Activated CD8-positive, alpha-beta memory T cell treated with anti-CD3 and anti-CD28 coated beads, Interleukin-2, amount 50 U/mL, for 24 hours (primary cell): ENCODE measurements around the gene MAP6.
"Not testable (repeated sequence)": the region's sequence is repeated elsewhere in the genome, so short reads cannot be mapped to it uniquely, and the experiment has no call there.

Experiments used
- DNase-seq: peaks from one replicate; pipeline ENCODE4 v3.0.0-alpha.2; 2020; ENCODE audit errors: extremely low read depth

The MAP6 gene

DNA sequence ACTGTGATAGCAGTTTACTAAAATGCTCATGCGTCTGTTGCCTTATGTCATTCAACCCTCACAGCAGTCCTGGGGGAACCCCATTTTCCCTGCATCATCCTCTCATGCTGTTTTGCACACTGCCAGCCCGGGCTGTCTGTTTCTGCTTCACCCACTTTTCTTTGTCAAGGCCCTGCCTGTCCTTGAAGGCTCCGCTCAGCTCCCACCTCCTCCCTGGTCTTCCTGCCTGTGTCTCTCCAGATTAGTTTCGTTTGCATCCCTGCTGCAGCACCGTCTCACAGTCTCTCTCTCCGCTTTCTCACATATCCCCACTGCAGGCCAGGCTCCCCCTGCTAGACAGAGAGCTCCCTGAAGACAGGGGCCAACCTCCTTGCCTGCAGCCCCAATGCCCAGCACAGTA is 76.9 kb downstream of the MAP6 start:
- no peak for DNase-seq

DNA sequence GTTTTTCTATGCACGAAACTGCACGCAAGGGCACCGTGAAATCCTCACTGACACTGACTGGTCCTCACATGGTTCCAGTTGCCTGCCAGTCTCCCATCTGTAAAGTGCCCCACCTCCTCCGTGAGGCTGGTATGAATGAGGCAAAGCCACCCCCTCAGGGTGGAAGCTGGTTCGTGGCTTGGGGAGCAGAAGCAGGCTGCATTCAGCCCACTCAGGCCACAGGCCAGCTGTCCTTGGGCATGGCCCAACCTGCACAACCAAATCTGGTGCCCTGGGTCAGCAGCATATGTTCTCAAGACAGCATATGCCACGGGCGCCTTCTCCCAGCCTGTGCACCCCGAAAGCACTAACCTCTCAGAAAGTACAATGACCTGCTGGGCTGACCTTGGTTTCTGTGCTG is 77.5 kb downstream of the MAP6 start:
- no peak for DNase-seq

DNA sequence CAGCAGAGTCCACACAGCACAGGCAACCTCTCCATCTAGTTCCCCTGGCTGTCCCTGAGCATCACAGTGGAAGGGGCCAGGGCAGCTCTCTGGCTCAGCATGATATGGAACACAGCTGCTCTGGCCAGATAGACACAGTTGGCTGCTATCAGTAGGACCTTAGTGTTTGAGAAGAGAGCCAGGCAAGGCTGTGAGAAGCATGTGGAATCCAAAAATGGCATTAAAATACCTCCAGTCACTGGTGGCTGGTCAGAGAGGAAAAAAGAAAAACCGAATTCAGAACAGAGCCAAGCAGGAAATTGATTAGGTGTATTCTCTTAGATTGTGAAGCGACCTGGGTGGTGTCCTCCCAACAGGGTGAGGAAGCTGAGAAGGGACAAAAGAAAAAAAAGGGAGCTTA is 78.9 kb downstream of the MAP6 start:
- DNase-seq, result no peak

DNA sequence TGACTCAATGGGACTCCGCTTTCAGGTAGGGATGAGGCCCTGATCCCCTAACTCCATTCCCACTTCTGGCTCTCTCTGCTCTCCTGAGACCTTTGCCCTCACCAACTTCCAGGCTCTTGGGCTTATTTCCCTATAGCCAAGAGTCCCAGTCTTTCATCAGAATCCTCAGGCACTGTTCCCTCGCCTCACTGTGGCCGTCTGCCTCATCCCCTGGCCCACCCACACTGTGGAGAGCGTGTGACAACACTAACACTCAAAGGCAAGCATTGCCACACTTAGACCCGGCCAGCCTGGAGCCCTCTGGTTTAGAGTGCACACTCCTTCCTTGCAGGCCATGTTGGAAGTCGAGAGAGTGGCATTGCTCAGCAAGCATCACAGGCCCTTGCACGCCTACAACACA is 79.8 kb downstream of the MAP6 start:
- no peak for DNase-seq

DNA sequence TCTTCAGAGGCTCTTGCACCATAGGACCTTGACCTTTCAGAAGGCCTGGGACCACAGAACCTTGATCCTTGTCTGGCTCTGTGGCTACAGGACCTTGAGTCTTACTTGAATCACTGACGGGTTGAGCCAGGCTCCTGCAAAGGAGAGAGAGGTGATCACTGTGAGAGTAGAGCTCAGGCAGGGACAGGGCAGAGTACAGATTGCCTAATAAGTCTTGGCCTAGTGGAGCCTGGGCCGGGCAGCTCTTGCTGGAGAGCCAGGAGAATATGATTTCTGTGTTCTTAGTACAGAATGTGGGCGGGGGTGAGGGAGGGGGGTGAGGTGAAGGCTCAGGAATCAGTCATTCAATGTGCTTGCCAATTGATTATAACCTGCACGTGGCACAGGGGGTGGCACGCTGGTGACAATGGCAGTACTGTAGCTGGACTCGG is 80.8 kb downstream of the MAP6 start:
- no peak for DNase-seq

DNA sequence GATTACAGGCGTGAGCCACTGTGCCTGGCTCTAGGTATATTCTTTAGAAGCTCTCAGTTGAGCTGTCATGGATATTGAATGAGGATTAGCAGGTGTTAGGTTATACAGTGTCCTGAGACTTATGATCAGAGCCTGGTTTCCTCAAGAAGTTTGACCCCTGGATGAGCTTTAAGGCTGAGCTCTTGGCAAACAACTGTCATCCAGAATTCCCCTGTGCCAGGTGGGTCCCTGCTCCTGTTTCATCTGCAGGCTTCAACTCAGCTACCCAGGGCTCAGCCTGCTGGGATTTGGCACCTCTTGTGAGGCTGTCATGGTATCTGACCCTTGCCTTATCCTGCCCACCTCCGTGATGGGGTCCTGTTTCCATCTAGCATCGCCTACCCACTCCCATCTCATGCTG is 82.4 kb downstream of the MAP6 start:
- DNase-seq, result no peak

DNA sequence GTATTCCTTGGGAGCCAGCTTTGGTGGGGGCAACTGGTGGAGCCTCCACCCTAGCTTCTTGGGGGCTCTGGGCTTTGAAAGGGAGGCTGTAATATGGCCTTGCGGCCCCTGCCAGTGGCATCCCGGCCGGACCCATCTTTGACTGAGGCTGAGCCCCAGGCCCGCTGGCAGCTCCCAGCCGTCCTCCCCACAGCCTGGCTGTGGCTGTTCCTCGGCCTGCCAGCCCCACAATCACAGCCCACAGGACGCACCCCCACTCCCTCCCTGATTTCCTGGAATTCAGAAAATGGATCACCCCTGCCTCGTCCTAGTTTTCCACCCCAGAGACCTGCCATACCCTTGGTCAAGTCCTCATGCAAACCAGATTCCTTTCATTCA is 83.6 kb downstream of the MAP6 start:
- DNase-seq, result no peak

DNA sequence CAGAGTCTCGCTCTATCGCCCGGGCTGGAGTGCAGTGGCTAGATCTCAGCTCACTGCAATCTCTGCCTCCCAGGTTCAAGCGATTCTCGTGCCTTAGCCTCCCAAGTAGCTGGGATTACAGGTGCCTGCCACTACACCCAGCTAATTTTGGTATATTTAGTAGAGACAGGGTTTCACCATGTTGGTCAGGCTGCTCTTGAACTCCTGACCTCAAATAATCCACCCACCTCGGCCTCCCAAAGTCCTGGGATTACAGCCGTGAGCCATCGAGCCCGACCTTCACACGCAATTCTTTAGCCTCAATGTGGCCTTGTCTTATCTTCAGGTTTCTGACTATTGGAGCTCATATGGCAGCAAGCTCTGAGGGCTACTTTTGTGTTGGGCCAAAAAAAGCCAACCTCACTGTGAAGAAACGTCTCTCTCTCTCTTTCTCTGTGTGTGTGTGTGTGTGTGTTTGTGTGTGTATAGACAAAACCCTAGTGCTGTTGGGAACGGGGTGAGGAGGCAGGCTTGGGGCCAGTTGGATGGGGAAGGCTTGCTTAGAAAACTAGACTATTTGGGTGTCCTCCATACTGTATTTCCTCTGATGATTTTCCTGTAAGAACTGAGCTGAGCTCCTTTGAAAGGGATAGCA is 84.1 kb downstream of the MAP6 start:
- not testable (repeated sequence) for DNase-seq

DNA sequence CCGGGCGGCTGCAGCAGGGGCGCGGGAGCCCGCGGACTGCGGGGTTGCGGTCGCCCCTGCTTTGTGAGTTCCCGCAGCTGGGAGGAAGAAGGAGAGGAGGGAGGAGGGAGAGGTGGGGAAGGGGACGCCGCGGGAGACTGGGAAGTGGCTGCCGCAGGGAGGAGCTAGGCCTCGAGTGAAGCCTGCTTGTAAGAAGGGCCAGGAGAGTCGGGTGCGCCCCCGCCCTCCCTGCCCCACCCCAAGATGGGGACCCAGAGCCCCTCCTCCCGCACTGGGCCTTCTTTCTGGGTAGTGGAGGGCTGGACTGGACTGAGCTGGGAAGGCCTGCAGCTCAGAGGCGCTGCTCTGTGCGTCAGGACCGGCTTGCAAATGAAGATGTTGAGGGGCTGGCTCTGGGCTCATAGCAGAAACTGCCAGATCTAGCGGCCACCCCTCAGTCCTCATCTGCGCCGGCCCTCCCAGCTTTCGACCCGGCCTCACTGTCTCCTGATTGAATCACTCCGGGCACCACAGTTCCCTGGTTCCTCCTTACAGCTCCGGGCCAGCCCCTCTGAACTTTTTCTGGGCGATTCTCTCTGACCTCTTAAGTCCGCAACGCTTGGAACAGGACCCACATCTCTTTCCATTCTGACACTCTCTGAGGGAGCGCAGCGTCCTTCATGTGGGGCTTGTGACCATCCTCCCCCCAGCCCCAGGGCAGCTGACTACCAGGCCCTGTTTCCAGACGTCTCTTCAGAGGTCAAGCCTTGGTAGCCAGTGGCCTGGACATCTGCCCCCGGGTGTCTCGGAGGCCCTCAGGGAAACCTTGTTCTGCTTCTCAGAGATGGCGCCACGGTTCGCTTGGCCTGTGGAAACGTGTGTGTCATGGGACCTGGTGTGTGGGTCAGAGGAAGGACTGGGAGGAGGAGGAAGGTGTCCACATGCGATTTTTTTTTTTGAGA is 84.8 kb downstream of the MAP6 start:
- no peak for DNase-seq

DNA sequence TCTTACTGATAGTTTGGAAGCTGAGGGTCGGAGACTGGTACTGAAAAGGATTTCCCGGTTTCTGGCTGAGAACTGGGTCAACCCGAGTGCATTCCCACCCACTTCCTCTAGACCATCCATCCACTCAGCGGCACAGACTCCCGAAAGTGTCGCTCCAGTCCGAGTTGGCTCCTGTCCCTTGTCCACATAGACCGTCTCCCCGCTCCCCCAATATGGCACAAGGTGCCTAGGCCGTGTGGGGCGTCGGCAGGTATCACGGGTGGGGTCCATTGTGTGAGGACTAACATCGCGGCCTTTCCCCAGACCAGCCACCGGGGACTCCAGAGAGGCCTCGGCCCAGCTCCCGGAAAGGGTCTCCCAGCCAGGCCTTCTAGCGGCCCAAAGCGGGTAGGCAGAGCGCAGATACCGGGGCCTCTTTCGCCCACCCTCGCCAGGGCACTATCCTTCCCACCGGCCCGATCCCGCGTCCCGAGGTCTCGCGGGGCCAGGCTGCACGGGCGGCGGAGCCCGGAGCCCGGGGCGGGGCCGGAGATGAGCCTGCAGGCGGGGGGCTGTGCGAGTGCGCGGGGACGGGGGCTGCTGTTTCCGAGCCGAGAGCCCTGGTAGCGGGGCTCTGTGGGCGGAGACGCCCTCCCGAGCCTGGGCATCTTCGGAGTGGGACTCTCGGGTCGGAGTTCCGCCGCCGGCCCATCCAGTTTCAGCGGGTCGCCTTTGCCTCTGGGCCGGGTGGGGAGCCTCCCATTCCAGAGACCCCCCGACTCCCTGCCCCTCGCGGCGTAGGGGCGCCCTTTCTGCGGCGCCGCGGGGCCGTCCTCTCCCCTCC is 85.7 kb downstream of the MAP6 start:
- DNase-seq, result no peak

DNA sequence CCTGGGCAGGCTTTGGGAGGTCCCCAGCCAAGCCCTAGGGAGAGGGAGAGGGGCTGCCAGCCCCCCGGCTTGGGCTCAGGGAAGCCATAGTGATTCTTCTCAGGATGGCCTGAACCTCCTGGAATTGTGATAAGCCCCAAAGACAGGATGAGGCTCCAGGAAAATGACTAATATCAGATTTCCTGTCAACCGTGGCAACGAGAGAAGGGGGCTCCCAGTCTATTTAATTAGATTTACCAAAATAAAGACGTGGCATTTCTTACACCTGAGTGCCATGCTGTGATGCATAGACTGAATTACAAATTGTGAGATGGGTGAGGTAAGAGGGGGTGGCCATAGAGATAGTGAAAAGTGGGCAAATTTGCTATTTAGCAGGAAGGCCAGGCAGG is 86.3 kb downstream of the MAP6 start:
- no peak for DNase-seq

DNA sequence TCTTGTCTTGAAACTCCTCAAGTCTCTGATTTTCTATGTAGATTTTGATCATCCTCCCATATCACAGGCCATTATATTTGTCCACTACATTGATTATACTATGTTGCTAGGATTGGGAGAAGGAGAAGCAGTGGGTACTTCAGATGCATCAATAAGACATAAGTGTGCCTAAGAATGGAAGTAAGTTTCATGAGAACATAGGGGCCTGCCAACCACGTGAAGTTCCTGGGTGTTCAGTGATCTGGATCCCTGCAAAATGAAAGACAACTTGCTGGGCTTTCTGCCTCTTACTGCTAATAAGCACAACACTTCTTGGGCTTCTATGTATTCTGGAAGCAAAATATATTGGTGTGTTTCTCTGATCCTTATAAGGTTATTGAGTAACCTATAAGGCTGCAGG is 89.0 kb downstream of the MAP6 start:
- DNase-seq, result no peak

DNA sequence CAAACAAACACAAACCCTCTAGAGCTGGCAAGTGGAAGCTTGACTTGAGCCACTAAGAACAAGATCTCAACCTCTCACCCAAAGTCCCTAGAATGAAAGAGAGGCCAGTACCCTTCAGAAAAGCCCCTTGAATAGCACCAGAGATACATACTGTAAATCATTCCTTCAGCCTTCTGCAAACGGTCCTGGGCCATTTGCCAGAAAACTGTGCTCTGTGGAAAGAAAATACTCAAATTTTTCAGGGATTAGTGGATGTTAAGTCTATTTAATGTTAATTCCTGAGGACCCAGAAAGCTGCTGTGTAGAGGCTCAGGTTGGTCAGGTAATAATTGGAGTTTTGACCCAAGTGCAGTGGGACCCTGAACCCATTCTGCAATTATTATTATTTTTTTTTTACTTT is 89.9 kb downstream of the MAP6 start:
- no peak for DNase-seq

DNA sequence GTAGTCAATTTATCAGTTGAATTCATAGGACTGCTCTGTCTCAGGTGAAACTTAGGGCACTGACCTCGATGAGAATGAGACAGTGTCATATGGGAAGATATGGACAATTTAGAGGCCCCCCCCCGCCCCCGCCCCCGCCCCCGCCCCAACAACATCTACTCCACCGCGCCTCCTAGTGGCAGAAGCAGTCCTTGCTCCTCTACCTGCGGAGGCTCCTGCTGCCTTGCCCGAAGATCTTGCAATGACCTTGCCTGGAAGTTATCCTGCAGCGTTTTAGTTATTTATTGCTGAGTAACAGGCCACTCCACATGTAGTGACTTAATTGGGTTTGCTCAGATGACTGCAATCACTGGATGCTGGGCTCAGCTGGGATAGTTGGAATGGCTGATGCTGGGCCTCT is 91.6 kb downstream of the MAP6 start:
- no peak for DNase-seq

DNA sequence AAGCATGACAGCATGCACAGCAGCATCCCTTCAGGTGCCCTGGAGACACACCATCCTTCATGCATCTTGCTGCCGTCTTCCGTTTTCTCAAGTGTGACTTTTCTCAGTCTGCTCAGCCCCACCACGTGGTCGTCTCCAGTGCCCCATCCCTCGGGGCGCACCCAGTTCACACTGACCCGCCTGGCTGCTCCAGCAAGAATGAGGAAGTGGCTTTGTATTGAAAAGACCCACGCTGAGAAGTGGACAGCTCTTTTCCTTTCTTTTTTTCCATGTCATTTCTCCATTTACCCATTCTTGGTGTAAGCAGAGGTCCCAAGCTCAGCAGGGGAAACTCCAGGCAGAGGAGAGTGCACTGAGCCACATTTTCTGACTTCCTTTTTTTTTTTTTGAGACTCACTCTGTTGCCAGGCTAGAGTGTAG is 92.3 kb downstream of the MAP6 start:
- DNase-seq, result no peak

DNA sequence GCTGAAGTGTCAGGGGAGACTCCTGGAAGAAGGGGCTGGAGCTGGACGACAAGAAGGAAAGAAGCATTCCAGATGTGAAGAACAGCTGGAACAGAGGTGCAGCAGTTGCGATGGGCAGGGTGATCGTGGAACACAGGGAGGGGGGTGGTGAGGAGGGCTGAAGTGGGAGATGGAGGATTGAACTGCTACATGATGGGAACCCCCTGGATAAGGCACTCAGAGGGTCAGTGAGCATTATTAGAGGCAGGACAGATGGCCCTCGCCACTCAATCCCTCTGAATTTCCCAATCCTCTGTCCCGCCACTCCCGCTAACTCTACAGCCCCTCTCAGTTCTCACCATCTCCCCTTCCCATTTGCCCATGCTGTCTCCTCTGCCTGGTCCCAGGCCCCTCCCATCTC is 92.8 kb downstream of the MAP6 start:
- DNase-seq, result no peak

DNA sequence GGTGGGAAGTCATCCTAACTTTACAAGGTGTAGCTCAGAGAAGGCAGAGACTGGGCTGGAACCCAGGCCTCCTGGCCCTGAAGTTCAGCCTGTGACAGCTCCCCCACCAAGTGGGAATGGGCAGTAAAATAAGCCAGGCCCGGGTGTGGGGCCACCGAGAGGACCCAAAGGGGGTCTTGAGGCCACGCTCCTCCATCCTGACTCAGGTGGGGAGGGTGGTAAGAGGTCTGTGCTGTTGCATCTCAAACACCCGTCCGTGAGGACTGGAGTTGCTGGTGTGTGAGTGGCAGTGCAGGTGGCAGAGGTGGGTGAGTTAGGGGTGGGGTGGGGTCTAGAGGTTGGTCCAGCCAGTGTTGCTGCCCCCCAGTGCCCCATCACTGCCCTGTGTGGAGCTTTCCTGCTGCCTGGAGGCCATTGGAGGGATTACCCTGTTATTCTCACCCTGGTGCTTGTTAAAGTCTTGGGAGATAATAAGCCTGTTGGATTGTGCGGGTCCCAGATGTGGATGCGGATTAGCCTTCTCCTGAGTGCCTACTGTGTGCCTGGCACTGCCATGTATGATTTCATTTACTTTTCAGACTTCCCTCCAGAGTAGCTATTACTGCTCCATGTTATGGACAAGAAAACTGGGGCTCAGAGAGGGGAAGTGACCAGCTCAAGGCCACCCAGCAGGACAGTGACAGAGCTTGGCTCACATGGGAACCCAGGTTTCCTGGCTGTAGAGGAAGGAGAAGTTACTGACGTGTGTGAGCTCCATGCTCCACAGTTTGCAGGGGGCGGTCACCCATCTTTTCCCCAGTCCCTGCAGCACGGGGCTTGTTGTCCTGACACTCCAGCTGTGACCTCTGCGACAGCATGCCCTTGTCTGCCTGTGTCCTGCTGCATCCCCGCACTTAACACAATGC is 93.9 kb downstream of the MAP6 start:
- no peak for DNase-seq

DNA sequence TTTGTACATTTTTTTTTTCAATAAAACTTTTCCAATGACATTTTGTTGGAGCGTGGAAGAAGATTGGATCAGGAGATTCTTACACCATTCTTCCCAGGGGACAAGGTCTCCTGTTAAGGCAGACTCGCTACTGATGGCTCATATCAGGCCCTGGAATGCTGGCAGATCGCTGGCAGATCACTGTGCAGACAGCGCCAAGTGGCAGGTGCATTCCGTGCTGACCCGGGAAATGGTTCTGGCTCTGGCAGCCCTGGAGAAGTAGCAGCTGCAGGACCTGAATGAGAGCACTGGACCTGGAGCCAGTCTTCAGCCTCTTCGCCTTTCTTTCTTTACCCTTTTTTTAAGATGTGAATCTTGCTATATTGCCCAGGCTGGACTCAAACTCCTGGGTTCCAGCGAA is 96.1 kb downstream of the MAP6 start:
- no peak for DNase-seq

DNA sequence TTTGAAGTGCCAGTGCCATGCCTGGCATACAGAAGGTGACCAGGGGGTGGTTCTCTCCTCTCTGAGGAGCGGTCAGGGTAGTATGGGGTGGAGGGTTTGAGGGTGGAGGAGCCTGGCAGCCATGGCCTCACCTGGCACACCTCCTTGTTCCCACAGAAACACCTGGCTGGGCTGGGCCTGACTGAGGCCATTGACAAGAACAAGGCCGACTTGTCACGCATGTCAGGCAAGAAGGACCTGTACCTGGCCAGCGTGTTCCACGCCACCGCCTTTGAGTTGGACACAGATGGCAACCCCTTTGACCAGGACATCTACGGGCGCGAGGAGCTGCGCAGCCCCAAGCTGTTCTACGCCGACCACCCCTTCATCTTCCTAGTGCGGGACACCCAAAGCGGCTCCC is 97.2 kb downstream of the MAP6 start:
- DNase-seq, result no peak

DNA sequence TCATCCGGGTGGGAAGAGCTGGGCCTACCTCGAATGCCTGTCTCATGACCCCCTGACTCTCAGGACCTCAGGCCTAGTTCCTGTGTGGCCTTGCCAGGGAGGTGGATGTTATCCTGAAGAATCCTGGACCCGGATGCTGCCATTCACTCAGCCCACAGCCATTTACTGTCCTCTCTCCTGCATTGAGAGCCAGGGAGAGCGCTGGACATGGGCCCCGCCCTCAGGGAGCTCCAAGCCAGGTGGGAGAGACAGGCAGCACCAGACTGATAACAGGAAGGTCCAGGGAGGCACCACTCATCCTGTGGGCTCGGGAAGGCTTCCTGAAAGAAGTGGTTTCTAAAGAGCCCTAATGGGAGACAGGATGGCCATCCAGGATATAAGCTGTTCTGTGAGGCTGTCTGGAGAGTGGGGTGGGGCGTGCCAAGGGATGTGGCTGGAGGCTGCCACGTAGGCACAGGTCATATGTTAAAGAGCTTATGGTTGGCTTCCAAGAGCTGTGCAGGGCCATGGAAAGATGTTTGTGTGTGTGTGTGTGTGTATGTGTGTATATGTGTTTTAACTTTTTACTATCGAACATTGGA is 98.2 kb downstream of the MAP6 start:
- no peak for DNase-seq

DNA sequence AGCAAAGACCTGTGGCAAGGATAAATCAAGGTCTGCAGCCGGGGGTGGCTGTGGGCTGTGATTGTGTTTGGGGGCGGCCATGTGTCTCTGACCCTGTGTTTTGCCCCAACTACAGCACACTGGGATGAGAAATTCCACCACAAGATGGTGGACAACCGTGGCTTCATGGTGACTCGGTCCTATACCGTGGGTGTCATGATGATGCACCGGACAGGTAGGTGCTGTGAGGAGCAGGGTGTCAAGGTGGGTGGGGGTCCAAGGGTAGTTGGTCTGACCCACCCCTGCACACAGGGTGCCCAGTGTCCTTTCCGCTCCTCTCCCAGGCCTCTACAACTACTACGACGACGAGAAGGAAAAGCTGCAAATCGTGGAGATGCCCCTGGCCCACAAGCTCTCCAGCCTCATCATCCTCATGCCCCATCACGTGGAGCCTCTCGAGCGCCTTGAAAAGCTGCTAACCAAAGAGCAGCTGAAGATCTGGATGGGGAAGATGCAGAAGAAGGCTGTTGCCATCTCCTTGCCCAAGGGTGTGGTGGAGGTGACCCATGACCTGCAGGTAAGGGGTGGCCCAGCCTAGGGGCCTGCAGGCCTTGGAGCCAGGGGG is 100.1 kb downstream of the MAP6 start:
- DNase-seq, result no peak
